Measurements from ENCODE around the gene ZNF143.
A peak's percentile ranks its signal among the peaks of the same experiment; 100 is the strongest.
"Not testable (repeated sequence)": the region's sequence is repeated elsewhere in the genome, so short reads cannot be mapped to it uniquely, and the experiment has no call there.

ZNF143 gene

DNA sequence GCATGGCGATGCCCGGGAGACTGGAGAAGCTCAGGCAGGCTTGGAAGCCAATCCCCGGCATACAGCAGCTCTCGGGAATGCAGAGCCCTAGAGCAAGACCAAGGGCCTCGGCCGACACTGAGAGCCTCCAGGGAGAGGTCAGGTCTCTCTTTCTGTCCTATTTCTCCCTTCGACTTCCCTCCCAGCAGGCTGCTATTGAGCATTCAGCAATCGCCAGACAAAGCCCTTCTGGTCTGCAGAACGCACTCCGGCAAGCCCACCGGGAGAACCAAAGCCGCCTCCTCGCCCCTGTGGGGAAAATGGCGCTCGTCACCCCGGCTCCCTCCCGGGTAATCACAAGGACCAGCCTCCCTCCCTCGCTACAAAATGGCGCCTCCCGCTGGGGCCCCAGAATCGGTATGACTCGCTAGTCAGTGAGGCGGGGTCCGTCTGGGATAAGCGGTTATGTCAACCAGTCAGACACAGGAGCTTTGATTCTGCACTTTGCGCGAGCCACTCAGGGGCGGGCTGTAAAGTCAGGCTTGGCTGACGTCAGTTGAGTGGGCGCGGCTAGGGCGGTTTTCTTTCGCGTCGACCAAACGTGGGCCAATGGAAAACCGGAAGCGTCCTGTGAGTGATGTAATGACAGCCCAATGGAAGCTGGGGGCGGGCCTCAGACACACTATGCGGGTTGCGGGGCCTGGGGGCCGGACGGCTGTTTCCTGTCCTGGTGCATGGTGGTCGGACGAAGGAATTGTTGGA is at the start of gene ZNF143:
ZNF143 (plus strand) TSS at position 691 of the 741 bp plus-strand sequence. CDS start 10,297 bp downstream, outside the sequence.
- peak; percentile 98 for FAIRE-seq

DNA sequence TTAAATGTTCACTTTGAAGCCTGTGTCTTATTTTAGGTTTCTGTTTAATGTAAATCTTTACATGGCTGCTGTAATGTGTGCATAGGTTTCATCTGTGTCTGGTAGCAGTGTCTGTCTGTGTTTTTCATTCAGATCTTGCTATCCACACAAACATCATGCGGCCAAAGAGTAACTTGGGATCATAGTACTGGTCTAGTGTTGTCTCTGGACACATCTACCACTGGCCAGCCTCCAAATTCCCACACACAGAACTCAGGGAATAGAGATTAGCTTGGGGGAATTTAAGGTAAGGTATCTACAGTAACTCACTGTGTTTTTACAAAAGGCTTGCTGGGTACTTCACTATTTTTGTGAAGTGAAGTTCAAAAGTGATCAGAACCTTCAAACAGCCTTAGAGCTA is 32.1 kb upstream of the ZNF143 start:
- no peak for FAIRE-seq

DNA sequence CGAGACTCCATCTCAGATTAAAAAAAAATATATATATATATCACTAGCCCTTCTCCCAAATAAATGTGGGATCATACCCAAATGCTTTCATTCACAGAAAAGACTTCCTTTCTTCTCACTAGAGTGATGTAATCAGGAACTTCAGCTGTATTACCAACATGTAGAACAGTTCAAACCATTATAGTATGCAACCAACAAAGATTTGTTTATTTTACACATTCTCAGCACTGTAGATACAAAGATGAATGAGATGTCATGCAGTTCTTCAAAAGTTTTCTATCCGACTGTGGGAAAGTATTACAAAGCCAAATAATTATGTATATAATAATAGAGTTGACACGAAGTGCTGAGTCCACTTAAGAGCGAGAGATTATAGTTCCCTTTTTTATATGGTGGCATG is 22.2 kb upstream of the ZNF143 start:
- no peak for FAIRE-seq

DNA sequence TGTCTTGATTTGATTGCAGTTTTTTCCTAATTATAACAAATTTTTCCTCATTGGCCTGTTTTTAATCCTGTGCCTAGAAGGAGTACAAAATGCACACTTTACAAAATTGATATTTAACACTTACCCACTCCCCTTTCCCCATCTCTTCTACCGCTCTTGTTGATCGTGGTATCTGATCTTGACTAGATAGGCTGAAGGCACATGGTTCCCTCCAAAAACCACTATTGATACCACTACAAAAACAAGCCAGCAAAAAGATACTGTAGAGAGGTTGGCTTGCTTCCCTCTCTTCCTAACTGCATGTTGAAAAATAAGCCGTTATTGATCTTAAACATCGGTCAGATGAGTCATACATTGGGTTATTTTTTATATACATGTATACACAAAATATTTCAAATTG is 14.6 kb upstream of the ZNF143 start:
- FAIRE-seq: no peak

DNA sequence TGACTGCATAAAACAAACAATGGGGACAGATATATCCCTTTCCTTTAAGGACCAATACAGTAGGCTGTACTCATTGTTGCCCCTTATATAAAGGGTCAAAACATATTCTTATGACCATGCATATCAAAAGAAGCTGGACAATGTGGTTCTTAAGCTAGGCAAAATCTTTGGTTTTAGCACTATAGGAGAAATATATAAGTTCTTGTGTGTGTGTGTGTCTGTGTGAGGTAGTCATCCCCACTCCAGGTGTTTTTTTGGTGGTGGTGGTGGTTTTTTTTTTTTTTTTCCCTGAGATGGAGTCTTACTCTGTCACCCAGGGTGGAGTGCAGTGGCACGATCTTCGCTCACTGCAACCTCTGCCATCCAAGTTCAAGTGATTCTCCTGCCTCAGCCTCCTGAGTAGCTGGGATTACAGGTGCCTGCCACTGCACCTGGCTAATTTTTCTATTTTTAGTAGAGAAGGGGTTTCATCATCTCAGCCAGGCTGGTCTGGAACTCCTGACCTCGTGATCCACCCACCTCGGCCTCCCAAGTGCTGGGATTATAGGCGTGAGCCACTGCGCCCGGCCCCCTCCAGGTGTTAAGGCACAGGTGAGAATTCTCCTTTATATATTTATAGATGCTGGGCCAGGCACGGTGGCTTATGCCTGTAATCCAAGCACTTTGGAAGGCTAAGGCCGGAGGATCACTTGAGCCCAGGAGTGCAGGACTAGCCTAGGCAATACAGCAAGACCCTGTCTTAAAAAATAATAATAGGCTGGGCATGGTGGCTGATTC is 12.0 kb upstream of the ZNF143 start:
- FAIRE-seq: no peak

DNA sequence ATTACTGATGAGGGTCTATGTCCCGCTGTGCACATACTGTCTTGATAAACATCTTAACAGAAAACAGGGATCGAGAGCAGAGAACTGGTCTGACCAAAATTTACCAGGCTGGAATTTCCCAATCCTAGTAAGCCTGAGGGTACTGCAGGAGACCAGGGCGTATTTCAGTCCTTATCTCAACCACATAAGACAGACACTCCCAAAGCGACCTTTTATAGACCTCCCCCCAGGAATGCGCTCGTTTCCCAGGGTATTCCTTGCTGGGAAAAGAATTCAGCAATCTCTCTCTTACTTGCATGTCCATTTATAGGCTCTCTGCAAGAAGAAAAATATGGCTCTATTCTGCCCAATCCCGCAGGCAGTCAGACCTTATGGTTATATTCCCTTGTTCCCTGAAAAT is 8.8 kb upstream of the ZNF143 start:
- FAIRE-seq: not testable (repeated sequence)

DNA sequence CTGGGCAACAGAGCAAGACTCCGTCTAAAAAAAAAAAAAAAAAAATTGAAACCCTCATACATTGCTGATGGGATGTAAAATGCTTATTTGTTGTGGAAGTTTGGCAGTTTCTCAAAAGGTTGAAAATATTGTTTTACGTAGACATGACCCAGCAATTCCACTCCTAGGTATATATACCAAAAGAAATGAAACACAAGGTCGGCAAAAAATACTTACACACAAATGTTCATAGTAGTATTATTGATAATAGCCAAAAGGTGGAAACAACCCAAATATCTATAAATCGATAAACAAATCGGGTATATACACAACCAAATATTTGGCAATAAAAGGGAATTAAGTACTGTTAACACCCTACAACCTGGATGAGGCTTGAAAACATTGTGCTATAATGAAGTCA is 5.1 kb upstream of the ZNF143 start:
- no peak for FAIRE-seq

DNA sequence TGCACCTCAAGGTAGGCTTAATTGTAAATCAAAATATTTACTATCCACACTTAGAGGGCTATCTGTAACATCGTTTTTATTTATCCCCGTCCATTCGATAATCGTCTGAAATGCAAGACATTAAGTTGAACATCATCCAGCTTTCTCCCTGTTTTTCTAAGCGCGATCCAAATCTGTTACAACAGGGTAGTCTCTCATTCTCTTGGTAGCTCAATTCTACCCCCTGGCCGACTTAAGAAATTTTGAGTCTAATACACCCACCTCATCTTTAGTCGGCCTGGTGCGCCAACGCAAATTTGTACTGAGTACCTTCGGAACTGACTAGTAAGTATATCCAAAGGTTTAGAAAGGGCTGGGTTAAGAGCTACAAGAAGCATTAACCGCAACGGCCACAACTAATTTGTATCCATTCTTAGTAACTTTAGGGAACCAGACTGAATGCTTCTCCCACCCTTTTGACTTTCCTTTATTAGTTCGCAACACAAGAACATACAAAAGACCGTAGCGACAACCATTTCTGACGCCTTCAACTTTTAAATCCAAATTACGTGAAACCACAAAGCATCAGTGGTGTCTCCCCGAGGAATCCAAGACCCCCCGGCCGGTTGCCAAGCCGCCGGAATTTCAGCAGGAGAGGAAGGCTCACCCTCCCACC is 1.0 kb upstream of the ZNF143 start:
- FAIRE-seq: no peak

DNA sequence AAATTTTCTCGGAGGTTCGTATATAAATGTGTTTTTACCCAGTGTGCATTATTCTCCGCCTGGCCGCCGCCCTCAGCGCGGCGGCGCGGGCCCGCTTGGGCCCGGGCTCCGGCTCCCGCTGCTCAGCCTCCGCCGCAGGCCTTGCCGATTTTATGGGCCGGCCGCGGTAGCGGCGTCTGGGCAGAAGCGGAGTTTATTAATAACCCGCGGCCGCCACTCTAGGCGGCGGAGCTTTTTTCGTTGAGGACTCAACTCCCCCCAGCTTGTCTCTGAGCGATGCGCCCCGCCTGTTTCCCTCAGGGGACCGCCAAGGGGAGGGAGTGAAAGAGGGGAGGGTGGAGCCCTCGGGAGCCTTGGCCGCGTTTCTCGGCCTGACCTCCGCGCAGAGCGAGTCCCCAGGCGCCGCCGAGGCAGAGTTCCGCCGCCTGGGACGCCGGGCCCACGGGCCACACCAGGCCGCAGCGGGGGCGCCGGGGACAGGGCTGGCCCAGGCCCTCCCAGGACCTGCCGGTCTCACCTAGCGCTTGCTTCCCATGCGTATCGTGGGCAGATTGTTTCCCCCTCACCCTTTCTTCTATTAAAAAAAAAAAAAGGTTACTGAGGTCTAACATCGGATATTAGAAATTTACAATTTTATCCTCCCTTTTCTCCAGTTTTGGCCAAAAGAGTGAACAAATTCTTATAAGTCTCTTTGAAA is 399 bp downstream of the ZNF143 start:
- no peak for FAIRE-seq

DNA sequence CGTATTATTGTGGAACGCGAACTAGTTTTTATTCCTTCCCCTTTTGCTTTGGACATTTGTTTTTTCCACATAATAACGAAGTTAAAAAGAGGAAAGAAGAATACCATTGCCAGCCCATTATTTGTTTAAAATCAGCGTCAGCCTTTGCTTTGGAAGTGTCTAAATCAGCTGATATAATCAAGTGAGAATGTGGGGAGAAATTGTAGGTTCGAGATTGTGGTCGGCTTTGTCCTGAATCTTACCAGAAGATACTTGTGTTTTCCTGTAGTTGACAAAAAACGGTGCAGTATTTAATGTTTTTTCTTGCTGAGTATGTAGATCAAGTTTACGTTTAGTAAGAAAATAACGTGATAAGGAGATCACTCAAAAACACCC is 935 bp downstream of the ZNF143 start:
- FAIRE-seq: no peak

DNA sequence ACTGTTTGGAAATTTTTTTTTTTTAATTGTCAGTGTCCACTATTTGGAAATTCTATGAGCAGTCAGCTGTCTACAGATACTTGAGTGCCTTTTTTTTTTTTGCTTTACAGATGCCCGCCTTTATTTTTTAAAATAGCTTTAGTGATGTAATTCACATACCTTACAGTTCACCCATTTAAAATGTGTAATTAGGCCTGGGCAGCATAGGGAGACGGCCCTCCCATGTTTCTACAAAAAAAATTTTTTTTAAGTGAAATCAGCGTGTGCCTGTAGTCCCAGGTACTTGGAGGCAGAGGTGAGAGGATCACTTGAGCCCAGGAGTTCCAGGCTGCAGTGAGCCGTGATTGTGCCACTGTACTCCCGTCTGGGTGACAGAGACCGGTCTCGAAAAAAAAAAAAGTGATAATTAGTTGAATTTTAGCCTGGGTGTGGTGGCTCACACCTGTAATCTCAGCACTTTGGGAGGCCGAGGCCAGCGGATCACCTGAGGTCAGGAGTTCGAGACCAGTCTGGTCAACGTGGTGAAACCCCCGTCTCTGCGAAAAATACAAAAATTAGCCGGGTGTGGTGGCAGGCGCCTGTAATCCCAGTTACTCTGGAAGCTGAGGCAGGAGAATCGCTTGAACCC is 1.5 kb downstream of the ZNF143 start:
- FAIRE-seq: no peak

DNA sequence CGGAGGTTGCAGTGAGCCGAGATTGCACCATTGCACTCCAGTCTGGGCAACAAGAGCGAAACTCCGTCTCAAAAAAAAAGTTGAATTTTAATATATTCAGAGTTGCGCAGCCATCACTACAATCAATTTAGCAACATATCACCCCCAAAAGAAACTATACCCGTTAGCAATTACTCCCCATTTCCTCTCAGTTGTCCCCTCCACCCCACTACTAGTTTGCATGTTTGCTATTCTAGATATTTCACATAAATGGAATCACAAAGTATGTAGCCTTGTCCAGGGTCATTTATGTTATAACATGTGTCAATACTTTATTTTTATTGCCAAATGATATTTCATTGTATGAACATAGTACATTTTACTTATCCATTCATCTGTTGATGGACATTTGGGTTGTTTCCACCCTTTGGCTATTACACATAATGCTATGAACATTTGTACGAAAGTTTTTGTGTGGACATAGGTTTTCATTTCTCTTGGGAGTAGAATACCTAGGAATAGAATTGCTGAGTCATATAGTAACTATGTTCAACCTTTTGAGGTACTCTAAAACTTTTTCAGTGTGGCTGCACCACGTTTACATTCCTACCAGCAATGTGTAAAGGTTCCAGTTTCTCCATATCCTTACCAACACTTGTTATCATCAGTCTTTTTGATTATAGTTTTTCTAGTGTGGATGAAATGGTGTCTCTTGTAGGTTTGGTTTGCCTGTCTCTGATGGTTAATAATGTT is 2.2 kb downstream of the ZNF143 start:
- no peak for FAIRE-seq

DNA sequence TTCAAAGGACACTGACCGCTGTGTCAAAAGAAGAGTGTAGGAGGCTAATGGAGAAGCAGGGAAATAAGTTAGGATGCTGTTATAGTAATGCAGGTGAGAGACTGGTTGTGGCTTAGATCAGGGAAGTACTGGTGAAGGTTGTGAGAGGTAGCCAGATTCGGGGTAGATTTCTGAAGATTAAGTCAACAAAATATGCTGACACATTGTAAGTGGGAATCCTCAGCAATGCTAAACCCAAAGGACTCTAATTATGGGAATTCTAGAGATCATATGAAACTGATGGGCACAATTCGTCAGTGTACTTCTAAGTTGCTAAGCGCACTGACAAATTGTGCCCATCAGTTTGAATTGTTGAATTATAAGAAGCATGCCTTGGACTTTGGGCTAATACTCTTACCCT is 10.0 kb downstream of the ZNF143 start:
- no peak for FAIRE-seq

DNA sequence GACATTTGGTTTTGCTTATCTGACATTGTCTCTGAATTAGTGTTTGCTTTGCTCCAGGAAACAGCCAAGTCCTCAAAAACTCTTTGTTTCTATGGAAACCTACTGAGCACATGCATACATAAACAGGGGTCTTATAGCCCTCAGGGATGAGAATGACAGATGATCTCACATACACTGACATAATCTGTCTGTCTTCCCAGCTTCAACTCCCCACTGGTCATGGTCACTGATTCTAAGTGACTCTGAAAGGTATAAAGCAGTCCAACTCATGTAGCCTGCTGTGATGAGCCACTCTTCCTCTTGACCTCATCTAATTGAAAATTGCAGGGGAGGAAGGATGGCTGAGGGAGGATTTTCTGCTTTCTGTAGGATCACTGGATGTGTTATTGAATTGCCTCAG is 12.6 kb downstream of the ZNF143 start:
- FAIRE-seq: no peak

DNA sequence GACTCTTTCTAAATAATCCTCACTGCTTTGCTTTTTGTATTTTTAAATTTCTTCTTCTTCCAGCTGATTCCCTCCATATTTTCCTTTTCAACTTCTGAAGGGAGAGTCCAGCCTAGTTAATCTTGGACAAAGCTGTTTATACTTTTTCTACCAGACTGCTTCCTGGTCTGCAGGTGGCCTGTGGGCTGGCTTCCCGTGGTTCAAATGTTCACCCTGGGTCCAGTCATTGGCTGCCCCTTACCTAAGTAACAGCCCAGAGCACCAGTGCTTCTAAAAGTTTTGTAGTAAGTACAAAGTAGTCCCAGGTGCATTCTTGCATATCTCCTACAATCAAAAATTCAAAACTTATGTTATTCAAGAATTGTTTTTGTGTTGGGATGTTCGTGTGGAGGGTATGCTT is 19.1 kb downstream of the ZNF143 start:
- no peak for FAIRE-seq

DNA sequence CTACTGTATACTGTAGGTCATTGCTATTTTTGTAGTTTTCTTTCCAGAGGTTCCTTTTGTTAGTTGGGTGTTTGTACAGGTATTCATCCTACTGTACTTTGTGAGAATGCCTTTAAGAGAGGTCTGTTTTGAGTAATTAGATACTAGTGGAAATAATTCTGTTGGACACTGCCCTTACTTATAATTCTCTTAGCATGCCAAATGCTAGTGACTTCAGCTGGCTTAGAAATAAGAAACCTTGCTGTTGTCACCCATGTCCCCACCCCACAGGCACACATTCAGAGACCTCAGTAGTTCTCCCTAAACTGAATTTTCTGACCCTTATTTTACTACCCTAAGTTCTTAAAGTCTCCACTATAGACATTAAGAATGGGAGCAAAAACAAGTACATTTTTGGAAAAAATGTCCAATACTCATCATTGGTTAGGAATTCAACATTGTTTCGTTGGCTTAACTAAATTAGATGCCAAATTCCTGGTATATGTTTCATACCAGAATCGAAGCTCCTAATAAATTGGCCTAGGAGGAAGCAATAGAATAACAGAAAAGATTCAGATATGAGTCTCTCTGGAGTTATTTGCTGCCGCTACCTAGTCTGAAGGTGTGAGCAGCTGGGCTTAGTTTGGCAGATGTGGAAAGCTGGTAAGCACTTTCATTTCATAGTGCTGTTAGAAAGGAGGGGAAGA is 28.4 kb downstream of the ZNF143 start:
- no peak for FAIRE-seq

DNA sequence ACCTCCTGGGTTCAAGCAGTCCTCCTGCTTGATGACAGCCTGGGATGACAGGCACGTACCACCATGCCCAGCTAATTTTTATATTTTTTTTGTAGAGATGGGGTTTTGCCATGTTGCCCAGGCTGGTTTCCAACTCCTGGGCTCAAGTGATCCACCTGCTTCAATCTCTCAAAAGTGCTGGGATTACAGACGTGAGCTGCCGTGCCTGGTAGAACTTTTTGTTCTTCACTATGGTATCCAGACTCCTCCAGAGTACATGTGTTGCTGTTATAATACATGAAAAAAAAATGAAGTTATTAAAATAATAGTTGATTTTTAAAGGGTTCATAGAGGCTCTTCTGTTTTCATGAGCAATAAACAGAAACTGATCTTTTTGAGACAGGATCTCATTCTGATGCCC is 29.6 kb downstream of the ZNF143 start:
- no peak for FAIRE-seq

DNA sequence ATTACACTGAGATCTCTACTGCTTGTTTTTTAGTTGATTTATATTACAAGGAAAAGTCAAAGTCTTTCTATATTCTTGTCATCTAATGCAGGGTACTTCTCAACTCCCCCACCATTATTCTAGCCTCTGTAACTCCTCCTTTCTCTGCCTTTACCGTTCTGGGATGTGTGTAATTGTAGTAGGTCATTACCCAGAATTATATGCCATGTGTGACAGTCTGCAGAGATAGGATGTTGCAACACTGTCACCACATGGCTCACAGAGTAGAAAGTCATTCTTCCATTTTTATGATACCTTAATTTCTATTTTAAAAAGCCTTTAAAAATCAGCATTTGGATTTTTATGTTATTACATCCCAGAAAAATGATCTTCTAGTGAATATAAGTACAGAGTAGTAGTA is 32.7 kb downstream of the ZNF143 start:
- FAIRE-seq: no peak

DNA sequence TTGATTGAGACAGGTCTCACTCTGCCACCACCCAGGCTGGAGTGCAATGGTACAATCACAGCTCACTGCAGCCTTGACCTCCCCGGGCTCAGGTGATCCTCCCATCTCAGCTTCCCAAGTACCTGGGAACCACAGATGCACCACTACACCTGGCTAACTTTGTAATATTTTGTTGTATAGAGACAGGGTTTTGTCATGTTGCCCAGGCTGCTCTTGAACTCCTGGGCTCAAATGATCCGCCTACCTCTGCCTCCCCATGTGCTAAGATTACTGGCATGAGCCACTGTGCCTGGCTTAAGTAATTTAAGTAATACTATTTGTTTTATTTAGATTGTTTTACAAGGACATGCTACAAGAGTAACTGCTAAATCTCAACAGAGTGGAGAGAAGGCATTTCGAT is 33.5 kb downstream of the ZNF143 start:
- FAIRE-seq: no peak

DNA sequence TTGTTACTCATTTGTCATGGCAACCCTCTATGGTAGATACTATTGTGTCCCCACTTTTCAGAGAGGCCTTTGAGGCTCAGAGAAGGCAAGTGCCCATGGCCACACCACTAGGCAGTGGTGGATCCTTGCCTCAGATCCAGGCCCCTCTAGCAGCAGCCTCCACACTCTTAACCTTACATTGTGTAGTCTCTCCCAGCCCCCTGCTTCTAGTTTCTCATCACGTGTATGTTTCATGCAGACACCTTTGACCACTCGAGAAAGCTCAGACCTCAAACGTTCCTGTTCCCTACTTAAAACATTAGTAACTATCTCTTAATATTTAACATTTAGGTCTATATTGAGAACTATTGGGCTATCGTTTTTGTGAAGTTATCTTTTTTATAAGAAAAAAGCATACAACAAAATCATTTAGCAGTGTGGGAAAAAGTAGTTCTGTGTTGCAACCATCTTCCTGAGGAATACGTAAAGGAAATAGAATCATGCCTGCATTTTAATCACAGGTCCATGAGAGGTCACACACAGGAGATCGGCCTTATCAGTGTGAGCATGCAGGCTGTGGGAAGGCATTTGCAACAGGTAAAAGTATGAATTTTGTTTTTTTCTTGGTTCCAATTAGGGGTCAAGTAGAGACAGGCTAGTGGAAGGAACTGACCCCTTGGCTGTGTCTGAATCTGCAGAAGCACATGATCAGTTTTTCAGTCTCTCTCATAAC is 35.1 kb downstream of the ZNF143 start:
- no peak for FAIRE-seq
